GM12878 (cell line): ENCODE results near the gene ERCC1. TPM values are rescaled to one million over a fixed set of nuclear protein-coding genes. Genes with fewer than 3 reads are reported as not detected.

Experiments
- CBX3 ChIP-seq: fragments of 200-600 bp; sonication (generic); IDR thresholded peaks from 2 replicates; pipeline ENCODE4 v1.6.1; 2016; ENCODE audit warnings: low read depth, borderline replicate concordance
- EGR1 ChIP-seq, 2 experiments: IDR thresholded peaks; 1 replicate in 1 of 2; 2 replicates in 1 of 2; pipeline ENCODE4 v1.6.1; 2011 to 2012; ENCODE audit warnings: low read depth in 2 of 2, low read length in 2 of 2, borderline replicate concordance in 1 of 2, mild to moderate bottlenecking in 1 of 2, moderate library complexity in 1 of 2
- ESRRA ChIP-seq: IDR thresholded peaks from 2 replicates; pipeline ENCODE4 v1.6.1; 2012; ENCODE audit warnings: mild to moderate bottlenecking, low read length, improper control_type of control experiment
- SMC3 ChIP-seq: IDR thresholded peaks from 2 replicates; pipeline ENCODE4 v1.6.1; 2011; ENCODE audit warnings: low read length, improper control_type of control experiment, borderline replicate concordance
- YBX1 ChIP-seq: fragments of 450-650 bp; IDR thresholded peaks from 2 replicates; pipeline ENCODE4 v1.6.1; 2016; ENCODE audit warnings: antibody characterized with exemption
- ZNF274 ChIP-seq: IDR thresholded peaks from one replicate; pipeline ENCODE4 v1.8.0; 2011; ENCODE audit not compliant: insufficient read length, insufficient read depth
- ZSCAN29 ChIP-seq: fragments of 450-650 bp; IDR thresholded peaks from 2 replicates; pipeline ENCODE4 v1.6.1; 2017; ENCODE audit warnings: mild to moderate bottlenecking, moderate library complexity
- polyA plus RNA-seq, 11 experiments: library from polyadenylated mRNA; depleted of rRNA in 4 of 11; unstranded in 6 of 11; stranded (reverse) in 5 of 11; fragments of >200 nt; fragmentation: Nextera tagmentation in 4 of 11; fragmentation: Illumina TruSeq in 1 of 11; extraction: Ambion mirVana in 4 of 11; extraction: Trizol in 1 of 11; gene quantifications; 1 replicate in 1 of 11; 2 replicates in 10 of 11; pipeline versions ENCODE4 v1.2.1 to v1.2.3, GENCODE V29; 2011 to 2016; ENCODE audit warnings: inconsistent platforms in 2 of 11, missing spikeins in 2 of 11, low read depth in 1 of 11
- total RNA-seq, 4 experiments: library from RNA; depleted of rRNA in 3 of 4; stranded (reverse); fragments of >200 nt in 3 of 4; fragmentation: Illumina TruSeq in 1 of 4; extraction: Trizol in 1 of 4; gene quantifications; 2 replicates each; pipeline versions ENCODE4 v1.2.1 to v1.2.3, GENCODE V29; 2013 to 2021
- TF ChIP-seq, protein P1 (sequence below), 3 experiments: IDR thresholded peaks in 2 of 3; conservative IDR thresholded peaks in 1 of 3; 2 replicates each; pipeline ENCODE4 v1.5.1; 2011; ENCODE audit warnings: low read depth in 3 of 3, low read length in 3 of 3, mild to moderate bottlenecking in 3 of 3, control low read depth in 2 of 3, moderate library complexity in 2 of 3, inconsistent platforms in 1 of 3, mixed read lengths in 1 of 3; ENCODE audit not compliant: control insufficient read depth in 2 of 3, insufficient read depth in 1 of 3; ENCODE audit errors: extremely low read depth in 1 of 3
- TF ChIP-seq, protein P2 (sequence below): fragments of 450-650 bp; IDR thresholded peaks from 2 replicates; pipeline ENCODE4 v1.6.1; 2014; ENCODE audit warnings: mild to moderate bottlenecking
- TF ChIP-seq, protein P3 (sequence below): fragments of 150-350 bp; IDR thresholded peaks from 2 replicates; pipeline ENCODE4 v1.6.1; 2014; ENCODE audit warnings: mild to moderate bottlenecking, low read depth, low read length
- TF ChIP-seq, protein P4 (sequence below): fragments of 450-650 bp; IDR thresholded peaks from 2 replicates; pipeline ENCODE4 v1.6.1; 2018; ENCODE audit warnings: mild to moderate bottlenecking, low read depth, moderate library complexity; ENCODE audit not compliant: partially characterized antibody
- TF ChIP-seq, protein P5 (sequence below): fragments of 450-650 bp; IDR thresholded peaks from 2 replicates; pipeline ENCODE4 v1.6.1; 2017; ENCODE audit warnings: borderline replicate concordance
- TF ChIP-seq, protein P6 (sequence below): IDR thresholded peaks from 2 replicates; pipeline ENCODE4 v1.6.1; 2012; ENCODE audit warnings: low read depth, low read length, improper control_type of control experiment
- TF ChIP-seq, protein P7 (sequence below): fragments of 450-650 bp; IDR thresholded peaks from 2 replicates; pipeline ENCODE4 v1.6.1; 2016; ENCODE audit warnings: mild to moderate bottlenecking, moderate library complexity, borderline replicate concordance

ERCC1 gene
- total and polyA plus RNA-seq, 10 of the 15 experiments (the other 5 are each of a cell fraction or from before 2014, with no cell fraction given) = 14.7 to 104 (median 61.1) TPM

DNA sequence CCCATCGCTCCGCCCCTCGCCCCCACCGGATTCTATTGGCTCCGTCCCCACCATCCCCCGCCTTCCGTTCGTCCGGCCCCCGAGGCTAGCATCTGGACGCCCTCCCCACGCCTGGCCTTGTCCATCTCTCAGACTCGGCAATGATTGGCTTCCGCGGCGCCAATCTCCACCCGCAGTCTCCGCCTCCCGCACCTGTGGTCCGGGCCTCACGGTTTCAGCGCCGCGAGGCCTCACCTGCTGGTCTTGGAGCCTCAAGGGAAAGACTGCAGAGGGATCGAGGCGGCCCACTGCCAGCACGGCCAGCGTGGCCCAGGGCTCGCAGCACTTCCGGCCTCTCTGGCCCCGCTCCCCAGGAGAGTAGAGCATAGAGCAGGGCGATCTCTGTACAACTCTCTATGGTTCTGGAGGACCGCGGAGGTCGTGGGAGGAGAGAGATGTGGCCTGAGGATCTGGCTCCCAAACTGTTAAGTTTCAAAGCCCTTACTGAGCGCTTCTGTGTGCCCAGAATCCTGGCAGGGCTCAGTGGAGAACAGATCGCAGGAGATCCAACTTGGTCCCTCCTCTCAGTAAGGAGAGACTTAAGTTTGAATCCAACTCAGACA, at the start of gene ERCC1 (continued):
- TF ChIP-seq, protein P1, sequence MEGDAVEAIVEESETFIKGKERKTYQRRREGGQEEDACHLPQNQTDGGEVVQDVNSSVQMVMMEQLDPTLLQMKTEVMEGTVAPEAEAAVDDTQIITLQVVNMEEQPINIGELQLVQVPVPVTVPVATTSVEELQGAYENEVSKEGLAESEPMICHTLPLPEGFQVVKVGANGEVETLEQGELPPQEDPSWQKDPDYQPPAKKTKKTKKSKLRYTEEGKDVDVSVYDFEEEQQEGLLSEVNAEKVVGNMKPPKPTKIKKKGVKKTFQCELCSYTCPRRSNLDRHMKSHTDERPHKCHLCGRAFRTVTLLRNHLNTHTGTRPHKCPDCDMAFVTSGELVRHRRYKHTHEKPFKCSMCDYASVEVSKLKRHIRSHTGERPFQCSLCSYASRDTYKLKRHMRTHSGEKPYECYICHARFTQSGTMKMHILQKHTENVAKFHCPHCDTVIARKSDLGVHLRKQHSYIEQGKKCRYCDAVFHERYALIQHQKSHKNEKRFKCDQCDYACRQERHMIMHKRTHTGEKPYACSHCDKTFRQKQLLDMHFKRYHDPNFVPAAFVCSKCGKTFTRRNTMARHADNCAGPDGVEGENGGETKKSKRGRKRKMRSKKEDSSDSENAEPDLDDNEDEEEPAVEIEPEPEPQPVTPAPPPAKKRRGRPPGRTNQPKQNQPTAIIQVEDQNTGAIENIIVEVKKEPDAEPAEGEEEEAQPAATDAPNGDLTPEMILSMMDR (IDR thresholded peaks at IDR 0.05 in 2 of 3, conservative IDR thresholded peaks at IDR 0.05 in 1 of 3; ENCODE audit: control insufficient read depth in 2 of 3, extremely low read depth in 1 of 3, insufficient read depth in 1 of 3, low read depth in 3 of 3, low read length in 3 of 3) = no peak
- TF ChIP-seq, protein P2, sequence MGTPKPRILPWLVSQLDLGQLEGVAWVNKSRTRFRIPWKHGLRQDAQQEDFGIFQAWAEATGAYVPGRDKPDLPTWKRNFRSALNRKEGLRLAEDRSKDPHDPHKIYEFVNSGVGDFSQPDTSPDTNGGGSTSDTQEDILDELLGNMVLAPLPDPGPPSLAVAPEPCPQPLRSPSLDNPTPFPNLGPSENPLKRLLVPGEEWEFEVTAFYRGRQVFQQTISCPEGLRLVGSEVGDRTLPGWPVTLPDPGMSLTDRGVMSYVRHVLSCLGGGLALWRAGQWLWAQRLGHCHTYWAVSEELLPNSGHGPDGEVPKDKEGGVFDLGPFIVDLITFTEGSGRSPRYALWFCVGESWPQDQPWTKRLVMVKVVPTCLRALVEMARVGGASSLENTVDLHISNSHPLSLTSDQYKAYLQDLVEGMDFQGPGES = no peak
- TF ChIP-seq, protein P3, sequence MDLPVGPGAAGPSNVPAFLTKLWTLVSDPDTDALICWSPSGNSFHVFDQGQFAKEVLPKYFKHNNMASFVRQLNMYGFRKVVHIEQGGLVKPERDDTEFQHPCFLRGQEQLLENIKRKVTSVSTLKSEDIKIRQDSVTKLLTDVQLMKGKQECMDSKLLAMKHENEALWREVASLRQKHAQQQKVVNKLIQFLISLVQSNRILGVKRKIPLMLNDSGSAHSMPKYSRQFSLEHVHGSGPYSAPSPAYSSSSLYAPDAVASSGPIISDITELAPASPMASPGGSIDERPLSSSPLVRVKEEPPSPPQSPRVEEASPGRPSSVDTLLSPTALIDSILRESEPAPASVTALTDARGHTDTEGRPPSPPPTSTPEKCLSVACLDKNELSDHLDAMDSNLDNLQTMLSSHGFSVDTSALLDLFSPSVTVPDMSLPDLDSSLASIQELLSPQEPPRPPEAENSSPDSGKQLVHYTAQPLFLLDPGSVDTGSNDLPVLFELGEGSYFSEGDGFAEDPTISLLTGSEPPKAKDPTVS = no peak
- TF ChIP-seq ZSCAN29 (no peak), YBX1 (no peak), EGR1 (IDR thresholded peaks at IDR 0.05; ENCODE audit: borderline replicate concordance in 1 of 2, low read depth in 2 of 2, low read length in 2 of 2) (peak in 1 of 2 experiments; percentile 78; a peak in 2 of 3 replicates), ZNF274 (no peak), ESRRA (no peak), CBX3 (no peak), SMC3 (no peak)
- TF ChIP-seq, protein P4, sequence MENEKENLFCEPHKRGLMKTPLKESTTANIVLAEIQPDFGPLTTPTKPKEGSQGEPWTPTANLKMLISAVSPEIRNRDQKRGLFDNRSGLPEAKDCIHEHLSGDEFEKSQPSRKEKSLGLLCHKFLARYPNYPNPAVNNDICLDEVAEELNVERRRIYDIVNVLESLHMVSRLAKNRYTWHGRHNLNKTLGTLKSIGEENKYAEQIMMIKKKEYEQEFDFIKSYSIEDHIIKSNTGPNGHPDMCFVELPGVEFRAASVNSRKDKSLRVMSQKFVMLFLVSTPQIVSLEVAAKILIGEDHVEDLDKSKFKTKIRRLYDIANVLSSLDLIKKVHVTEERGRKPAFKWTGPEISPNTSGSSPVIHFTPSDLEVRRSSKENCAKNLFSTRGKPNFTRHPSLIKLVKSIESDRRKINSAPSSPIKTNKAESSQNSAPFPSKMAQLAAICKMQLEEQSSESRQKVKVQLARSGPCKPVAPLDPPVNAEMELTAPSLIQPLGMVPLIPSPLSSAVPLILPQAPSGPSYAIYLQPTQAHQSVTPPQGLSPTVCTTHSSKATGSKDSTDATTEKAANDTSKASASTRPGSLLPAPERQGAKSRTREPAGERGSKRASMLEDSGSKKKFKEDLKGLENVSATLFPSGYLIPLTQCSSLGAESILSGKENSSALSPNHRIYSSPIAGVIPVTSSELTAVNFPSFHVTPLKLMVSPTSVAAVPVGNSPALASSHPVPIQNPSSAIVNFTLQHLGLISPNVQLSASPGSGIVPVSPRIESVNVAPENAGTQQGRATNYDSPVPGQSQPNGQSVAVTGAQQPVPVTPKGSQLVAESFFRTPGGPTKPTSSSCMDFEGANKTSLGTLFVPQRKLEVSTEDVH = peak; percentile 40
- TF ChIP-seq, protein P5, sequence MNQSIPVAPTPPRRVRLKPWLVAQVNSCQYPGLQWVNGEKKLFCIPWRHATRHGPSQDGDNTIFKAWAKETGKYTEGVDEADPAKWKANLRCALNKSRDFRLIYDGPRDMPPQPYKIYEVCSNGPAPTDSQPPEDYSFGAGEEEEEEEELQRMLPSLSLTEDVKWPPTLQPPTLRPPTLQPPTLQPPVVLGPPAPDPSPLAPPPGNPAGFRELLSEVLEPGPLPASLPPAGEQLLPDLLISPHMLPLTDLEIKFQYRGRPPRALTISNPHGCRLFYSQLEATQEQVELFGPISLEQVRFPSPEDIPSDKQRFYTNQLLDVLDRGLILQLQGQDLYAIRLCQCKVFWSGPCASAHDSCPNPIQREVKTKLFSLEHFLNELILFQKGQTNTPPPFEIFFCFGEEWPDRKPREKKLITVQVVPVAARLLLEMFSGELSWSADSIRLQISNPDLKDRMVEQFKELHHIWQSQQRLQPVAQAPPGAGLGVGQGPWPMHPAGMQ = no peak
- TF ChIP-seq, protein P6, sequence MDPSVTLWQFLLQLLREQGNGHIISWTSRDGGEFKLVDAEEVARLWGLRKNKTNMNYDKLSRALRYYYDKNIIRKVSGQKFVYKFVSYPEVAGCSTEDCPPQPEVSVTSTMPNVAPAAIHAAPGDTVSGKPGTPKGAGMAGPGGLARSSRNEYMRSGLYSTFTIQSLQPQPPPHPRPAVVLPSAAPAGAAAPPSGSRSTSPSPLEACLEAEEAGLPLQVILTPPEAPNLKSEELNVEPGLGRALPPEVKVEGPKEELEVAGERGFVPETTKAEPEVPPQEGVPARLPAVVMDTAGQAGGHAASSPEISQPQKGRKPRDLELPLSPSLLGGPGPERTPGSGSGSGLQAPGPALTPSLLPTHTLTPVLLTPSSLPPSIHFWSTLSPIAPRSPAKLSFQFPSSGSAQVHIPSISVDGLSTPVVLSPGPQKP = peak; percentile 68; the same call in 1 of the 2 replicates
- TF ChIP-seq, protein P7, sequence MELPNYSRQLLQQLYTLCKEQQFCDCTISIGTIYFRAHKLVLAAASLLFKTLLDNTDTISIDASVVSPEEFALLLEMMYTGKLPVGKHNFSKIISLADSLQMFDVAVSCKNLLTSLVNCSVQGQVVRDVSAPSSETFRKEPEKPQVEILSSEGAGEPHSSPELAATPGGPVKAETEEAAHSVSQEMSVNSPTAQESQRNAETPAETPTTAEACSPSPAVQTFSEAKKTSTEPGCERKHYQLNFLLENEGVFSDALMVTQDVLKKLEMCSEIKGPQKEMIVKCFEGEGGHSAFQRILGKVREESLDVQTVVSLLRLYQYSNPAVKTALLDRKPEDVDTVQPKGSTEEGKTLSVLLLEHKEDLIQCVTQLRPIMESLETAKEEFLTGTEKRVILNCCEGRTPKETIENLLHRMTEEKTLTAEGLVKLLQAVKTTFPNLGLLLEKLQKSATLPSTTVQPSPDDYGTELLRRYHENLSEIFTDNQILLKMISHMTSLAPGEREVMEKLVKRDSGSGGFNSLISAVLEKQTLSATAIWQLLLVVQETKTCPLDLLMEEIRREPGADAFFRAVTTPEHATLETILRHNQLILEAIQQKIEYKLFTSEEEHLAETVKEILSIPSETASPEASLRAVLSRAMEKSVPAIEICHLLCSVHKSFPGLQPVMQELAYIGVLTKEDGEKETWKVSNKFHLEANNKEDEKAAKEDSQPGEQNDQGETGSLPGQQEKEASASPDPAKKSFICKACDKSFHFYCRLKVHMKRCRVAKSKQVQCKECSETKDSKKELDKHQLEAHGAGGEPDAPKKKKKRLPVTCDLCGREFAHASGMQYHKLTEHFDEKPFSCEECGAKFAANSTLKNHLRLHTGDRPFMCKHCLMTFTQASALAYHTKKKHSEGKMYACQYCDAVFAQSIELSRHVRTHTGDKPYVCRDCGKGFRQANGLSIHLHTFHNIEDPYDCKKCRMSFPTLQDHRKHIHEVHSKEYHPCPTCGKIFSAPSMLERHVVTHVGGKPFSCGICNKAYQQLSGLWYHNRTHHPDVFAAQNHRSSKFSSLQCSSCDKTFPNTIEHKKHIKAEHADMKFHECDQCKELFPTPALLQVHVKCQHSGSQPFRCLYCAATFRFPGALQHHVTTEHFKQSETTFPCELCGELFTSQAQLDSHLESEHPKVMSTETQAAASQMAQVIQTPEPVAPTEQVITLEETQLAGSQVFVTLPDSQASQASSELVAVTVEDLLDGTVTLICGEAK = peak; percentile 87
